ENCODE data around the gene MAPRE2.

The MAPRE2 gene

DNA sequence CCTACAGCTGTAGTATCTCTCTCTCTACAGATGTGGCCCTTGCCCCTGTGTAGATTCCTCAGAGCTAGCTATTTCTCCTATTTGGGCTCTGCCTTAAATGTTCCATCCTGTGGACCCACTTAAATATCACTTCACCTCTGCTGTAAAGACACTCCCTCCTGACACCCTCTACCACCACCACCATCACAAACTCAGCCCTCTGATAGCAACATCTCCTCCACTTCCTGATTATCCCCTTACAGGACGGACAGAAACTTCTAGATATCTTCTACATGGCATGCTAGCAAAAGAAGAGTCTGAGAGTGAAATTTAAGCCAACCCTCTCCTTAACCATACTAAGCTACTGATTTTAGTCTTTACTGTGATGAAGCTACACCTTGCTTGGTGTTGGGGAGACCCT lies 3.2 kb upstream of the MAPRE2 start:
- no peak for DNase-seq

DNA sequence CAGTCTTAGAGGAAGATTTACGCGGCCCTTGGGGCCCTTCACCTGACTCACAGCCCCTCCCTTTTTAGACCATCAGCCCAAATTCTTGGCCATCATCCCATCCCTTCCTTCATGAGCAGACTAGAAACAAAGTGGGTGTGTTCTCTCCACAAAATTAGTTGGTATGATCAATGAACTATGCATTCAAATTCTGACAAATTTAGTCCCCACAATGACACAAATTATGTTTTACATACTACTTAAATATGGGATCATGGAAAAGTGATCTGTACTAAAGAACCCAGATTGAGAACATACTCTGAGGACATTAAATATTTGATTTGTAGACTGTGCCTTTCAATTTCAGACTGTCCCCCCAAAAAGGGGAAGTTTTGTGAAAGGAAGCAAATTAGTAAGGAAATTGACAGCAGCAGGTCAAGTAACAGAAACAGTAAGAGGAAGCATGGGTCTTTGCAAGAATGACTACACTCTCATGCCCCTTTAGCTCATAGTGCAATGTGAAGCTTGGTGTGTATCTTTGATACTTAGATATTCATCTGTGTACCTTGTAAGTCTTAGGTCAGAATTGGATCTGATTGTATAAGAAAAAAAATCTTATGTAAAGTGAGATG lies 2.2 kb upstream of the MAPRE2 start:
- DNase-seq, result no peak

DNA sequence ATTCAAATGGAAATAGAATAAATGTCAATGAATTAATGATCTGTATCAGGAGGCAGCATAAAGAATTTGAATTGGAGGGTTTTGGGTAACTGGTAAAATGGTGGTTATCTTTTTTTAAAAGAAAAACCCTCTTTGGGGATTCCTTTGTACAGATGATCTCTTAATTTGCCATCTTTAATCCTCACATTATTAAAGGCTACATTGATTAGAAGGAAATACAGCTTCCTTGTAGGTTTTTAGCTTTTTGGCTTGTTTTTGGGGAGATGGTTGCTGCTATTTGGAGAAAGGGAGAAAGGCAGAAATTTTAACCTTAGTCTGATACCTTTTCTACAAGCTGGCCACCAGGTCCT lies 600 bp upstream of the MAPRE2 start:
- DNase-seq, result no peak

DNA sequence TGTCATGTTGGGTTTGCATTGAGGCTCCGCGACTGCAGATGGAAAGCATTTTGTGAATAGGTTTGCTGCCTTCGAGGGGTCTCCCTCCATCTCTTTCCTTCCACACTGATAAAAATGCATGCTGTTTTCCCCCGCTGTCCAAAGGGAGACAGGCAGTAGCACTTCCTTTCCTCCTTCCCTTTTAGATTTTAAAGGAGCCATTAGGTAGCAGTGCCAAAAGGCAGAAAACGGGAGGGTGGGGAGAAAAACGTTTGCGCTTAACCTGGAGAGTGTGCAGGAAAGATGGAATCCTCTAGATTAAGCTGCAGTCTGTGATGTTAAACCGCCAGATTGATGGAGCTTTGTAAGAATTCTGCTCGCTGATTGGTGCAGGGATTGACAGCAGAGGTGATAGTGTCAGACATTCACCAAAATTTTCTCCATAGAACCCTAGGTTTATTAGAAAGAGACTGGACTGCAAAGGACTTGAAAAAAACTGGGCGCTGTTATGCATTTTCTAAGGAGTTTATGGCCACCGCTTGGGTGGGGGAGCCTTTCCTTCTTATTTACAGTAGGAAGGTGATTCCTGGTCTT lies 688 bp downstream of the MAPRE2 start:
- DNase-seq, result peak in 2 of 5 experiments; percentile 23 to 58

DNA sequence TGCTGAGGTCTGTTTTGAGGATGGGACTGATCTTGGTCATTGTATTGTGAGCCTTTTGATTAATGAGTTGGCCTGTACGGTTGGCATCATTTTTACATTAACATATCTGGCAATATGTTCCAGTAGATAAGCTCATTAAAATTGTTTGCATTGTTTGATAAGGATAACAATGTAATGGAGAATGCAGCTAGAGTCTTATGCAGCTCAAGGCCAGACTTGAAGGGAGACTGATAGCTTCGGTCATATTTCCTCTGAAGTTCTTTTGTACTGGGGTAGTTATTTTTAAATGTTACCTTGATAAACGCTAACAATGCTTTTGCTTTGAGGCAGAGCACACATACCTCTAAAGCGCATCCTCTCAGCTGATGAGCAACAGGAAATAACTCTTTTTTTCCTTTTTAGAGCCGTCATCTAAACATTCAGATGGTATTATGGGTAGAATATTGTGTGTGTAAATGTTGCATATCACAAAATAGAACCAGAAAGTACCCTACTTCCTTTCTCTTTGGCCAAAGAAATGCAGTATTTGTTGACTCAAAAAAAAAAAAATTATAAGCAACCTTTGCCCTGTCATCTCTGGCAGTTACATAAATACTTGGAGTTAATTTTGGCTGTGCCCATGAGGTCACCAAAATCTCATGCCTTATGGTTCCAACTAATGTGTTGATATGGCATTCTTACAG lies 1.3 kb downstream of the MAPRE2 start:
- DNase-seq, result peak in 2 of 5 experiments; percentile 64 to 76

DNA sequence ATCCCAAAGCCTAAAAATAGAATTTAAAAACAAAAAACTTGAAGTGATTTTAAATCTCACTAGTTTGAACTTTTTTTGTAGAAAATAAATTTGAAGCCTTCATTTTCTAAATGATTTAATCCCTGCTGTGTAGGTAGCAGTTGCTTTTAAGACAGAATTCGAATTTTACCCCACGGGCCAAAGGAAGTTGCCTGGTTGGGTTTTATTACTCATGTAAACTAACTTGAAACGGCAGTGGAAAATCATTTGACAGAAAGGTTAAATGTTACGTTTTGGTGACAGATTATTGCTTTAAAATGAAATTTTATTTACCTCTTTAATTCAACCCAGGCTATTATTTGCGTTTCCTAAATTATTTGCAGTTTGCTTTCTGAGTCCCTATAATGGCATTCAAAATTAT lies 2.0 kb downstream of the MAPRE2 start:
- peak in 1 of 5 experiments; percentile 27 for DNase-seq

DNA sequence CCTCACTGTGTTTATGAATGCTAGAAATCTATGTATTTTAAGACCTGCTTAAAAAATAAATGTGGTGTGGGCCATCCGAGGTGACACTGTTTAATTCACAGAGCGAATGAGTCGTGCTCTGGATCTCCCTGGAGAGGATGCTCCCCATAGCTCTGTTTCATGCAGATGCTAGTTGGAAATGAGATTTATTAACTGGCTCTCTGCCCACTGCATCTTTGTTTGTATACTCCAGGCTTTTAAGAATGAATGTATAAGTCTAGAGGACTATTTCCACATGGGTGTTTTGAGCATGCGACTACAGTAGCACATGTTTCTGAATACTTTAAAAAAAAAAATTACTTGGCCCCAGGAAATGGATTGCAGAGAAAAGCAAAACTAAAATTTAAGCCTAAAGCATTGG lies 3.9 kb downstream of the MAPRE2 start:
- DNase-seq, result no peak

DNA sequence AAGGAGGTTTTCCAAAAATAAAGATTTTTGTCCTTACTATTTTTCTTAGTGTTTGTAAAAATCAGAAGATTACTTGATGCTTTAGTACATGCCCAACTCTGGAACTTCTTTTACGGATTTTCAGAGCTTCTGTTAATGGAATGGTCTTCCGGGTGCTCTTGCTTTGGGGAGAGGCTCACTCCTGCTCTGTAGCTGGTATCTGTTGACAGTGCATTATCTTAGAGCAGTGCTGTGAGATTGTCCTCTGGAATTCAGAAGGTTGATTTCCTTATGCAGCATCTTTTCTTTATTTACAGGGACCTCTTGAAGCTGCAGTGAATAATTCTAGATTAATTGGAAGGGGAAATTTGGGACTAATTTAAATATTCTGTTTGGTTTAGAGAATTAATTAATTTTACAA lies 4.6 kb downstream of the MAPRE2 start:
- DNase-seq, result no peak

DNA sequence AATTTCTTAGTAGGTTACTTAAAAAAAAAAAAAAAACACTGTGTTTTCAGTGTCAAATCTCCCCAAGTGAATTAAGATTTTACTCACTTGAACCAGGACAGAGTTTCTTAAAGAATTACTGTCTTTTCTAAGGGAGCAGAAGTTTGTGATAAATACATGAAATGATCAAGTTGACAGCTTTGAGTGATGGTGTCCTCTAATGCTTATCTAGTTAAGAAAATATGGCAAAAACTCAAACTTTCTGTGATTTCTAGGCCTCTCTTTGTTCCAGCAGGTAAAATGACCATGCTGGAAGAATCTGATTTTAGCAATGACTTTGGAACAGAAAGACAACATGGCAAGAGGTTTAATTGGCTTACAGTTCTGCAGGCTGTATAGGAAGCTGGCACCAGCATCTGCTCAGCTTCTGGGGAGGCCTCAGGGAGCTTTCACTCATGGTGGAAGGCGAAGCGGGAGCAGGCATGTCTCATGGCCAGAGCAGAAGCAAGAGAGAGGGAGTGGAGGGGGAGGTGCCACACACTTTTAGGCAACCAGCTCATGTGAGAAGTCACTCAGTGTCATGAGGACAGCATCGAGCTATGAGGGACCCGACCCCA lies 6.6 kb downstream of the MAPRE2 start:
- no peak for DNase-seq

DNA sequence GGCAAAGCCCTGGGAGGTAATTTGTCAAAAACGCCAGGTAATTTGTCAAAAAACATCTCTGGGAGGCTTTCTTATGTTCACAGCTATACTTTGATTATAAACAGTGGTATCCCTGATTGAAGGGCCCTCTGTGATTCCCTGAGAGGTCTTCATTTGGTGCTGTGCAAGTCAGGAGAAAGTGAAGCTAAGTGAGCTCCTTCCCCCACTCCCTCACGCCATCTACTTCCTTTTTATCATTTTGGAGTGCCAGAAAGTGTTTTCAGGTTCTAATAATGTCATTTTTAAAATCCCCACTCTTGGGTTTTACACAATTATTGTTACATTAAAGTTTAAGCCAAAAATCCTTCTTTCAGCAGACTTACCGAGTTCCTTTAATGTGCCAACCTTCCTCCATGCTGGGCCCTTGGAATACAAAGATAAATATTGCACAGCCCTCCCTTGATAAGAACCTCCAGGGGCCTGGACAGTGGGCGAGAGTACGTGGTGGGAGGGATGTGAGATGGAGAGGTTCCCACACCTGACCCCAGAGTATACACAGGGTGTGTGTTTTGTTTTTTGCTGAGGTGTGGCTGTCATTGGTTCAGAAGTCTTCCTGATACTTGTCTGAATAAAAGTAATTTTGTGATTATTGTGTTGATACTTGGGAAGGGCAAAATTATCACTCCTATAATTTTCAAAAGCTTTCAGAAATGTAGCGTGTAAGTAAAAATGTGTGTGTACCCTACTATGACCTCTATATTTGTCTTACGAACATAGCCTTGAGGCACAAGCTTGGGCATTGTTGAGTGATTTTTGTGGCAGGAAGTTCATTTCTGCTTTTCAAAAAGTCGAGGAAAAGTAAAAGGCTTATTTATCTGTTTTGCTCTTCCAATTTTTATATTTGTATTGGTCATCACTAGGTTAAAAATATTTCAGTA lies 8.2 kb downstream of the MAPRE2 start:
- DNase-seq, result no peak

DNA sequence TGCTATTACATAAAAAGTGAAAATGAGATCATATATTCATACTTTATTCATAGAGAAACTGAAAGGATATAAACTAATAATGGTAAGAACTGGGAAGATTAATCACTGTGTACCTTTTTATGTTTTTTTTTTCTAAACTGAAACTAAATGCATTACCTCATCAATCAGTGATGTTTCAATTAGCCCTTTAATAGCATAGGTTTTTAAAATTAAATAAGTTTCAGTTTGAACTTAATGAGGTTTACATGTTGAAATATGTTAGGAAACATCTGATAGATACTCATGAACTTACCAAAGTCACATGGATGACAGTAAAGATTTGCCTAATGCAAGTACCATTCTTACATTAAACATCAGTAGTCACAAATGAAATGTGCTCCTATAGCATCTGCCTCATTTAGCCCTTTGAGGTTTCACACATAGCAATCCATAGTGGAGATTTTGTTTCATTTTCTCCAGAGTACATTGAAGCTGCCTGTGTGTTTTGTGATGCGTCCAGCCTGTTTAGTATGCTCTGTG lies 8.9 kb downstream of the MAPRE2 start:
- peak in 1 of 5 experiments; percentile 18 for DNase-seq

DNA sequence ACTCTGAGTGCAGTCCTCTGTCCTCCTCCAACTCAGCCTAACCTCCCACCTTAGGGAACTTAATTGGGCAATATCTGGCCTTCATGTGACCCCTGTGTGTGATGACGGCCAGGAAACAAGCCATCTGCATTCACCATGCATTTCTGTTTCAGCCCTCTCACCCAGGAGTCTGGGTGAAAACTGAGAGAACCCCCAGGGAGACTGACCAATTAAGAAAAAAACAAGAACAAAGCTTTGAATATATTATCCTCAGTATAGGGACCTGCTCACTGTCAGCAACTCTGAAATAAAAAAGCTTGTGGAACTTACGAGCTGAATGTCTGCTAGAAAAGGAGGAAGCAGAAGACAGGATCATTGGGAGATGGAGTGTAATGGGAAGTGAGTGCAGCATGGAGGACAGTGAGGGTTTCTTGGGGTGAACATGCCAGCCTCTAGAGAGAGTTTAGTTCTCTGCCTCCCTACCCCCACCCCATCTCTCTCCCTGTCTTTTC lies 9.5 kb downstream of the MAPRE2 start:
- no peak for DNase-seq

DNA sequence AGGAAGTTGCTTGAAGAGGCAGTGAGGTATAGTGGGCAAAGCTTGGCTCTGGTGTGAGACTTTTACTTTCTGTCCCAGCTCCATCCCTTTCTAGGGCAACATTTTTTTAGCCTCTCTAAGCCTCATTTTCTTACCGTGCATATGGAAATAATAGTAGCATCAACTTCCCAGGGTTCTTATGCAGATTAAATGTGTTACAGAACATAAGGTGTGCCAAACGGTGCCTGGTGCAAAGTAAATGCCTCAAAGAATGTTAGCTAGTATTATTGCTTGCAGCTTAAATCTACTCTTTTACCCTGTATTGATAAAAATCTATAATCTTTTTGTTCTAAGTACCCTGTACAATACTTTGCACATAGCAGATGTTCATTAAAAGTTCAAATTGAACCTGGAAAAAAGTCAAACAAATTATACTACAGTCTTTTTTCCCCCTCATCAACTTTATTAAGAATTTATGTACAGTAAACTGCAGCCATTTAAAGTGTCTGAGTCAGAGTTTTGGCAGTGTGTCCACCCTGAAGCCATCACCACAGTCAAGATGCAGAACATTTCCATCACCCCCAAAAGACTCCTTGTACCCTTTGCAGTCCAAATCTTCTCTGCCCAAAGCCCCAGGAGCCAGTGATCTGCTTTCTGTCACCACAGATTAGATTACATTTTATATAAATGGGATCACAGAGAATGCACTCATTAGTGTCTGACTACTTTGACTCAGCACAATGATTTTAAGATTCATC lies 10.6 kb downstream of the MAPRE2 start:
- DNase-seq, result no peak

DNA sequence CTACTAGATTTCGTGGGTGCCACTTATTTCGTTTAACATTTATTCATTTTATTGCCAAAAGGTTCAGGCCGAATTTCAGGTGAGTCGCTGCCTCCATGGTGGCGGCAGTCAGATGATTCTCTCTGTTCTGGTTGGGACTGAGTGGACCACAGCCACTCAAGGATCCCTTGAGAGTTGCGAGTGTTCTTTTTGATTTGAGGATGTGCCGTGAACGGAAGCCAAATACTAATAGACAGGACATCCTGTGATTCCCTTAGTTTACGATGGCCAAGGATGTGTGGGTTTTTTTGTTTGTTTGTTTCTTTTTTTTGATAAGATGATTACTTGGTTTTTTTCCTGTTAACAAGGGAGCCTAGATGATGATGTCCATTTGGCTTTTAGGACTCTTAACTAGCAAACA lies 13.2 kb downstream of the MAPRE2 start:
- no peak for DNase-seq

DNA sequence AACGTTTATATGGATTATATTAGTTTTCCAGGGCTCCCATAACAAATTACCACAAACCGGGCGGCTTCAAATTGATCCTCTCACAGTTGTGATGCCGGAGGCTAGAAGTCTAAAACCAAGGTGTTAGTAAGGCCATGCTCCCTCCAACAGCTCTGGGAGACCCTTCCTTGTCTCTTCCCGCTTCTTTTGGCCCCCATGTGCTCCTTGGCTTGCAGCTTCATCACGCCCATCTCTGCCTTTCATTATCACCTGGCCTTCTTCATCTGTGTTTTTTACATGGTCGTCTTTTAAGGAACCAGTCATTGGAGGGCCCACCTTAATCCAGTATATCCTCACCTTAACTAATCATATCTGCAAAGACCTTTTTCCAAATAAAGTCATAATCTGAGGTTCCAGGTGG lies 13.9 kb downstream of the MAPRE2 start:
- no peak for DNase-seq

DNA sequence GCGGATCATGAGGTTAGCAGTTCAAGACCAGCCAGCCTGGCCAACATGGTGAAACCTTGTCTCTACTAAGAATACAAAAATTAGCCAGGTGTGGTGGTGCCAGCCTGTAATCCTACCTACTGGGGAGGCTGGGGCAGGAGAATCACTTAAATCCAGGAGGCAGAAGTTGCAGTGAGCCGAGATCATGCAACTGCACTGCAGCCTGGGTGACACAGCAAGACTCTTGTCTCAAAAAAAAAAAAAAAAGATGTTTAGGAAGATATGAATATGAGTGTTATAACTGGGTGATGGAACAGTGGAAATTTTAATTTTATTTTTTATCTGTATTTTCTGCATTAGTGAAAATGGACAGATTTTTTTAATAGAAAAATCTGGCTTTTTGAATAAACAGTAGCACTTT lies 14.5 kb downstream of the MAPRE2 start:
- no peak for DNase-seq

DNA sequence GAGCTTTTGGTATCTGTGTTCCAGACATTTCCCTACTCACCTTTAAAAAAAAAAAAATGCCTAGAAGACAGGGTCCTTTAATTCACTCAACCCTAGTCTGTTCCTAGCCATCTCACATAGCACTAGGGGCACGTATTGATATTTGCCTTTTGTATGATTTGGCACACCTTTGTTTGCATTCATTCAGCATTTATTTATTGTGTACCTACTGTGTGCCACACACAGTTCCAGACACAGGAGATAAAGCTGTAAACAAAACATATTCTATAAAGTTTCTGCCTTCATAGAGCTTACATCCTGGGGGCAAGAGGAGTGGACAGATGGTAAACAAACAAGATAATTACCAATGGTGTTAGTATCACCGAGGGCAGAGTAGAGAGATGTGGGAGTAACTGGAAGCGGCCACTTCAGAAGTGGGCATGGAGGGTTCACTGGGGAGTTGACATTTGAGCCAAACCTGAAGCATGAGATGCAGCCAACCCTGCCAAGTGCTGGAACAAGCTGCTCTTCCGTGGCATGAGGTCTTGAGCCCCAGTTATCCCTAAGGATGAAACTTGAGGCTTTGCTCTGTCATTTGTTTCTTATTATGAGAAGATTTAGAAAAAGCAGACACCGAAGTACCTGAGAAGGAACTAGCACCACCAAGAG lies 18.2 kb downstream of the MAPRE2 start:
- DNase-seq, result no peak

DNA sequence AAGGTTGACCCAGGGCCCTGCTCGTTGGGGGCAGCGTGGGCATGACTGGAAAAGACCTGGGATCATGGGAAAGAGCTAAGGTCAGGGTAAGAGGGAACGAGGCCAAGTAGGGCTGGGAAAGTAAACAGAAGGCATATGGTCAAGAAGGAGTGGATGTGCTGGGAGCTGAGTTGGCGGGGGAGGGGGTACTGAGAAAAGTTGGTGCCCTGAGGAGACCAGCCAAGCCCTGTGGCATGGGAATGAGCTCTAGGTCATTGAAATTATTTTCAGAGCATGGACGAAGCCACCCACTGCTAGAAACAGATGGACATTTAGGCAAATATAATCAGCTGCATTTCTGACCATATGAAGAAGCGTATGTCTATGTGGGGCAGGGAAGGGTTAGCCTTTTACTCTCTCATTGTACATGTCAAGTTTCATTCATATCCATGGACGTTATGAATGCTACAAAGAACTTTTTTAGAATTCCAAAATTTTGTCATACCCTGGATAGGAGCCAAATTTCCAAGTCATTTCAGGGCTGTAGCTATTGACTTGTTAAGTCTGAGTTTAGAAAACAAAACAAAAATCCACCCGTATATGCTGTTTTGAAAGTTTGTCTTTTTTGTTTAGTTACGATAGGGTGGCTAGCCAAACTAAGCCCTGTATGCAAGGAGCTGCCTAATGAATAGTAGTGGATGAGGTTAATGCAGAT lies 19.1 kb downstream of the MAPRE2 start:
- DNase-seq, result no peak

DNA sequence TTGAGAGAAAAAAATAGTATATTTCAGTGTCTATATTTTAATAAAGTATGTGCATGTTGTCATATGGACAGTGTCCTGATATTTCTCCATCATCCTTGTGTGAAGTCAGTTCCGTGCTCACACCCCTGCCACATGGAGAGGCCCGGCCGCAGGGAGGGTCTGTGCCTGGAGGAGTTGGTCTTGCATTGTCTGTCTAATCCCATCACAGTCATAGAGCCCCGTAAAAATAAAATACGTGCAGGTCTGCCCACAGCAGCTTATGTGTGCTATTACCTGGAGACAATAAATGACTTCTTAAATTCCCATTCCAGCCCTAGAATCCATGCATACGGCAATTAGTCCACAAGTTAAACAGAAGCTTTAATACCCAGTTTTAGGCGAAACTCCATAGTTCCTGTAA lies 20.1 kb downstream of the MAPRE2 start:
- no peak for DNase-seq

DNA sequence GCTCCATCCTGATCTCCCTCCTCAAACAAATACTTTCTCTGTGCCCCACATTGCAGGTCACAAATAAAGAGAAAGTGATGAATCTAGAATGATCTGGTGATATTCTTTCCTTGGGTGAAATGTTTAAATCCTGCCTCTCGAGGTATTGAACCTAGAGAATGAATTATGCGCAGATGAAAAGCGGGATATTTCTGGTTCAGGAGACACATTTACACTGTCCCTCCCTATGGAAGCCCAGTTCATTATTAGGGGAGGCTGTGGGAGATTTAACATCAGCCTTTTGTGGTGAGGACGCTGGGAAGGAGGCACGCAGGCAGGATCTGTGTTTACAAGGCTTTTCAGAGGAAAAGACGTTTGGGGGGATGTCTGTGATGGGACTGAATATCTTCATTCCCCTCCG lies 20.6 kb downstream of the MAPRE2 start:
- no peak for DNase-seq

DNA sequence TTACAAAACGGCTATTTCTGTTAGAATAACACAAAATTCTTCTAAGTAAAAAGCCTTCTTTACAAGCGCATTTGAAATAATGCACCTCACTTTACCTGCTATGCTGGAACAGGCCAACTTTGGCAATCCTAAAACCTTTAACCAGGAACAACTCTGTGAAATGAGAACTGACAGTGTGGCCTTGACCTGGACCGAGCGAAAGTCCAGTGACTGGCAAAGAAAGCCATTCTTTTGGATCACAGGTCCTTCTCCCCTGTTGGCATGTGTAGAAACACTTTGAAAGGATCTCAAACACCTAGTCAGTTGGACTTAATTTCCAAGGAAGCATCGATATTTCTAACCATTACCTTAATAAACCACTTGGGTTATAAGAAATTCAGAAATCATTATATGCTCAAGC lies 21.2 kb downstream of the MAPRE2 start:
- DNase-seq, result no peak

All from T-helper 2 cell (primary cell).